HG03064 (cell line): Measurements from ENCODE around the gene RAD51B.
A peak's percentile ranks its signal among the peaks of the same experiment; 100 is the strongest.
"Not testable (repeated sequence)": the region's sequence is repeated elsewhere in the genome, so short reads cannot be mapped to it uniquely, and the experiment has no call there.

Experiments
- ATAC-seq: cut with Tn5 transposase; IDR thresholded peaks from one replicate; pipeline ENCODE4 v1.9.1; 2021; ENCODE audit warnings: low read depth; ENCODE audit not compliant: unreplicated experiment

The RAD51B gene

DNA sequence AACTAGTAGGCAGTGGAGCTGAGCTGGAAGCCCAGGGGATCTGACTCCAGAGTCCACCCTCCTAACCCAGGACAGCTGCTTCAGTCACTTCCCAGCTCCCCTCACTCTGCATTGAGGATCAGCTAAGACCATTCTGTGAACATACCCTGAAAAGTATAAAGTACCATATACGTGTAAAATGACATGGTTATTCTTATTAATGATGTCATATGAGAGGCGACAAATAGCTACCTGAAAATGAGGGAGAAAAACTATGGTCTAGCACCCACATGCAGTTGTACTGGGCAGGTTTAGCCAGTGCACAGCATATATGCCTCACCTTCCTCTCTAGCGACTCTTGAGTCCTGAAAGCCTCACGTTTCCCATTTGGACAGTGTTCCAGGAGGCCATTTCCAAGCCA lies 461.9 kb downstream of the RAD51B start:
- ATAC-seq: no peak

DNA sequence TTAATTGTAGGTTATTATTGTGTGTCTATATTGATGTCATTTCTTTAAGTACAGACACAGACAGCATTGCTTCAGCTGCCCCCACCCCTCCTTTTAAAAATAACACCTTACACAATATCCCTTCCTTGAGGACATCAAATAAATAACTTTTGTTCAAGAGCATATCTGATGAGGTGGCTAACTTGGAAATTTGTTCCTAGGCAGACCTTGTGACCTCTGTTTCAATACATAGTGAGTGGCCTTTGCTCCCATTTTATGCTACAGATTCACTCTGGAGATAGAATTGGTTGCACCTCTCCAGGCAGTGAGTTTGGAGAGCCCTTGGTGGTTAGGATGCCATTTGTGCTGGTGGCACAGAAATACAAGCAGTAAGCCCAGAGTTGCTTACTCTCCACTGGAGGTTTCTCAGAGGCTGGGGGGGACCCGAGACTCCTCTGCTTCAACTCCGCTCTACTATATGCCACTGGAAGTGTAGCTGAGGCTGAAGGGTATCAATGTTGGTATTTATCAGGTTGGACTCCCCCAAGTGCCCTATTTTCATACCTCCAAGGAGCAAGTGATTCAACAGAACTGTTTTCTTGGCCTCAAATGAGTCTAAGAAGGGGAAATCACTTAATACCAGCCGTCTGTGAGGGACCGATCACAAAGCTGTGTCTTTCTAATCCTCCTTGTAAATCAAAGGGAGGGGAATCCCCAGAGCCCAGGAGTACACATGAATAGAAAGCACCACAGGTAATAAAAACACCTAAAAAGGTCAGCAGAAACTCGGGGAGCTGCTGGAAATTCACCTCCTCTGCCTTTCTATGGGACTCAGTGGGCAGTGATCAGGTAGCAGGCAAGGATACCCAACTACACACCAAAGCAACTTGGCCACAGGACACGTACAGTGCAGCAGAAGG lies 463.1 kb downstream of the RAD51B start:
- peak; percentile 16 for ATAC-seq

DNA sequence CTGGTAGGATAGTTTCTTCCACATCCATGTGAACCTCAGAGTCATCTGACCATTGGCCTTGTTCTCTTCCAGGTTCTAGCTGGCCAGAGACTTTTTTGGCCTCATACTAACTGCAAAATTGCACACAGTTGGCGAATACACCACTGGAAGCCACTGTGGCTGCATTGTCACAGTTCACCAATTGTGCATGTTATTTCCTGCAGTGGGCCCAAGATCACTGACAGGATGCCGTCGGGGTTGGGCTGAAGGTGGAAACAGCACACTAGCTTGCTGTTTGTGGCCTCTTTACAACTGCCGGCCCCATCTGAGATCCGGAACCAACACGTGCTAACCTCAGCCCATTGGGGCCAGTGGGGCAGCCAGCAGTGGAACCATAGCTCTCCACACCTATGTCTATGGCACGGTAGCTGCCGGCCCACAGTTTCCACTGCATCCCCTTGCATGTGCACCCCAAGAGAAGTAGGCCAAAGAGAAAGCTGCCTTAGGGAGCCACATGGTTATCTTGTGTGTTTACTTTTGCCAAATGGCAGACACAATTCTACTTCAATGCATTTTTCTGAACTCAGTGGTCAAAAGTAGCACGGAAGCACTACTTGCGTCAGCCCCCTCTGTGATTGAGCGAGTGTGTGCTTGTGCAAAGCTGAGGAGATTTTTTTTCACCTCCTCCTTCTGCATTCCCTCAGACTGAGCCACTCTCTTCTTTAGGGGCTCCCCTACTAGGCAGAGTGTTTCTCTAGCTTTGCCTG lies 464.0 kb downstream of the RAD51B start:
- ATAC-seq: peak; percentile 38

DNA sequence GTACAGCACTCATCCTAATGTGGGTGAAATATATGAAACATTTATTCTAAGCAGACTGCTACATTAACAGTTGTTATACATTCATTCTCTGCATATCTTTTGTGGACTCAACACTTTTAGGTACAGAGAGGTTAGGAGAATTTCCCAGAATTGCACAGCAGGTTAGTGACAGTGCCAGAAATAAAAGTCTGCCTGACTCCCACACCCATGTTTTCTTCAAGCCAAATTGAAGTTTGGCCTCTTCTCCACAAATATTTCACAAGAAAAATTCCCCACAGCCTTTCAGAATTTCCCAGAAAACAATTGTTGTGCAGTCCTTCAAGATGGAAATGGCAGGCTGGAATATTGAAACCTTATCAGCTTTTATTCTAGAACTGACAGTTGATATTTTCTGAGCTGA lies 464.8 kb downstream of the RAD51B start:
- ATAC-seq: no peak

DNA sequence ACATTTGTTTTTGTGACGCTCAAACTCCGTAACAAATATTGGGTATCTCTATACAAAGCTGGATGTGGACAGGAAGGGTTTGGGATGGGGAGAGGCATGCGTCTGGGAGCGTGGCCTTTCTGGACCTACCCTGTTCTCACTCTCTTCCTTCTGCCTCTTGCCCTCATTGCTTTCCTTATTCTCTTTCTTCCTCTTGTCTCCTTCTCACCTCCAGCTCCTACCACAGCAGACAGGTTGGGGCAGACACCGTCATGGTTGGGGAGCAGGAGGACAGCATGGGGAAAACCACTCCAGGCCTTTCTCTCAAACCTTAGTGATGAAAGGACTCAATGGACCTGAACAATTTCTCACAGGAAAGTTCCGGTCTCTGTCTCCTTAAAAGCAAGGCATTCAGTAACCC lies 465.3 kb downstream of the RAD51B start:
- ATAC-seq: no peak

DNA sequence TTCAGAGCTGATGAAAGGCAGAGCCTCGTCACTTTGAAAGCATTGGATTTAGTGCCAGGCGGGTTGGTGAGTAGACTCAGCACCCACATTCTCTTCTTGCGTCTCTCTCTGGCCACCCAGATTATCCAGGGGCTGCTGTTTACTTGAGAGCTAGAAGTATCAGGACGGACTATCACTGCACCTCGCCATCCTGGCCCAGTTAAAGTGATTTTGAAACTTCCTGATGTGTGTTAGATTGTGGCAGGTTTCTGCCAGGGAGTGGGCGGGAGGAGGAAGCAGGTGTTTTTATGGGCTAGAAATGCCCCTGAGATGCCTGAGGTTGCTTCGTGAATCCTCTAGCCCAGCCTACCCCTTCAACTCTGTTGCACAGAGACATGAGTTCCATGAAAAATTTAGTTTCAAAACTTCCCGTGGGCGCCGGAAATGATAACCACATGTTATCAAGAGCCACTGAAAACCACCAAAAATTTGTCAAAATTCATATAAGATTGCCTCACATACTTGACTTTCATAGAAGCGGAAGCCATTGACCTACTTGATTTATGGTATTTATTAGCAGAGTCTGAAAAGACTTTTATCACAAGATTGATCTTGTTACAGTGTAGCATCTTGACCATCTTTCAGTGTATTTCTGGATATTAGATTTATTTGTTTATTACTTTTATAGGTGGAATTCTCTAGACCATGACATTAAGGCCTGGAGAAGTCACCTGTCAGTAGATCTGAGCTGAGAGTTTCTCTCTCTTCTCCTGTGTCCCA lies 466.0 kb downstream of the RAD51B start:
- ATAC-seq: no peak

DNA sequence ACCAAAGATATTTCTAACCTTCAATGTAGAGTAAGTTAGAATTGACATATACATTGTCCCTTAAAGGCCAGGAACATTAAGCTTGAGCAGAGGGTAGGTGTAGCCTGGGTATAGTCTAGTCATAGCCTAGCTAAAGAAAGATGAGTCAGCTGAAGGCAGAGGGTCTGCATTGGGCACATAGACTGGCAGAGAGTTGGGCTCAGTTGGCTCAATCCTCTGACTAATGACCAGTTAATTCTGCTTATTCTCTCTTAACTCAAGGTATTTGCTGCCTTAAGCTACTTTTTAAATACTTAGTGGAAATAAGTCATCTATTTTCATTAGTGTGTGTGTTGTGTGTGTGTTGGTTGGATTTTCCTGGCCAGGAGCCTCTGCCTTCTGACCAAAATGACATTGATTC lies 467.1 kb downstream of the RAD51B start:
- ATAC-seq: no peak

DNA sequence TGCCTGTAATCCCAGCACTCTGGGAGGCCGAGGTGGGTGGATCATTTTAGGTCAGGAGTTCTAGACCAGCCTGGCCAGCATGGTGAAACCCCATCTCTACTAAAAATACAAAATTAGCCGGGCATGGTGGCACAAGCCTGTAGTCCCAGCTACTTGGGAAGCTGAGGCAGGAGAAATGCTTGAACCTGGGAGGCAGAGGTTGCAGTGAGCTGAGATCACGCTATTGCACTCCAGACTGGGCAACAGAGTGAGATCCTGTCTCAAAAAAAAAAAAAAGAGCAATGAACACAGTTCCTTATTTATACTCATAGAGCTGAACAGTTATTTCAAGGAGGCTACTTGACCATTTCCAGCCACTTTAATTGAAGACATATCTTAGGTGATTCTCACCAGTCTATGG lies 469.9 kb downstream of the RAD51B start:
- not testable (repeated sequence) for ATAC-seq

DNA sequence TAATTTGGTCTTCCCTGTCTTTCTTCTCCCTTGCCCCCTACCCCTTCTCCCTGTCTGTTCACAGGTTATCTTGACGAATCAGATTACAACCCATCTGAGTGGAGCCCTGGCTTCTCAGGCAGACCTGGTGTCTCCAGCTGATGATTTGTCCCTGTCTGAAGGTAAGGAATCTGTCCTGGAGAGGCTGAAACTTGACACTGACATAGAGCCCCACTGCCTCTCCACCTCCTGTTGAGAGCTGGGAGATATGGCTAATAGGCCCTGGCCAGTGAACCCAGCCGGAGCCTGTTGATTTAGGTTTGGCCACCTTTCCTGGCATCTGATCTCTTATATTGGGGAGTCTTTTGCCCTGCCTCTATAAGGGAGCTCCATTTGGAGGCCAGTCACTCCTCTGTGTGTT lies 472.2 kb downstream of the RAD51B start:
- ATAC-seq: no peak

DNA sequence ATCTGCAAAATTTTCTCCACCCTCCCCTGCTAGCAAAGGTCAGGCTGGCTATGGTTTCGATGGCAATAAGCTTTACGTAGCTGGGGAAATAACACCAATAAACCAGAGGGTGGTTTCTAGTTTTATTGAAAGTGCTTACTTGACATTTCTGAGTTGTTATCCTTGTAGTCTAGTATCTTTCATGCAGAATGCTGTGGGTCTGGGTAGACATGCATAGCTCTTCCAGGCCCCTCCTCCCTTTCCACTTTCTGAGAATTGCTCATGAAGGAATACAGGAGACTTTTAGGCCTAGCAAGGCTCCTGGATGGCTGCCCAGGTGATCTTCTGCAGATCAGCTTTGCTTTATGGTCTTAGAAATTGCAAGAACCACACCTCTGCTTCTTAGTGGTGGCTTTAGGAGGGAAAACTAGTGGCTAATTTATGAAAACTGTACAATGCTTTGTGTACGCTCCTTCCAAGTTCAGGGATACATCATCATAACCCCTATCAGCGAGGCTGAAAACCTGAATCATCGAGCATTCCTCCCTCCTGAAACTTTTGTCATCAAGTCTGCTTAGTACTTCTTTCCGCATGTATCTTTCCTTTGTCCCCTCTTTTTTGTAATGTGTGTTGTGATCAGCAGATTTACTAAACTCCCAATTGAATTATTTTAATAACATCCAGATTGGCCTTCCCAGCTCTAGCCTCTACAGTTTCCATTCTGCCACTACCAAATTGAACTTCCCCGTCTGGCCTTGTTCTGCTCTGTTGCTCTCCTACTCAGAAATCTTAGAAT lies 473.0 kb downstream of the RAD51B start:
- ATAC-seq: no peak

DNA sequence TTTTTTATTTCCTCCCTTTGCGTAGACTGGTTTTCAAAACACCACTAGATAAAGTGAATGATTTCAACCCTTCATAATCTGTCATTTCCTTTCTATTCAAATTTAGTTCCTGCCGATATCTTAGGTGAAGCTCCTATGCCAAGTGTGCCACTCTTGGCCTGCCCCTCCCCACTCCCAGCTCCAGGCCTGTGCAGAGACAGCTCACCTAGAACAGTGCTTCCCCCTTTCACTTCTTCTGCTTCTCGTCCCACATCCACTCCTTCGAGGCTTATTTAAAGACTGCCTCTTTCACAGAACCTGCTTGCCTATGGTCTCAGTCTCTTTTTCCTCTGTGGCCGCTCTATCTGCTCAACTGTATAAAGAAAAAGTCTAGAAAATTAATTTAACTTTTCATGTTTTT lies 473.8 kb downstream of the RAD51B start:
- no peak for ATAC-seq

DNA sequence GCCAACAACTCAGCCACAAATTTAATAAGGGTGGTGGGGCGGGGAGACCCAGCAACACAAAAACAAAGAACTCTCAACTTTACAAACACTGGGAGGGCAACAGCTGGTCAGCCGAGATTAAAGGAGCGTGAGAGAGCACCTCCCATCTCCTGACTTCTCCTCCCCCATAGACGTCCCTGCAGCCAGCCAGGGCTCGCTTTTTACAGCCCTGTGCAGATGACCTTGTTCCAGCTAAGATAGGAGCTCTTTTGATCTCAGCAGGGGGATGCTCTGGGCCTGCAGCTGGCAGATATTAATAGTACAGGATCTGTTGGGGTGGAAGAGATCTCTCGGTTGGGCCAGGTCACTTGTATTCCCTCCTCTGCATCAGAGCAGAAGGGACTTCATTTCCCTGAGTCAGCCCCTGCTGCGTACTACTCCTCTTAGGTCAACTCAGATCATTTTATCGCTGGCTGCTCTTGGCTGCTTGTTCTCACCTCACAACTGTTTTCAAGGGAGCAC lies 475.8 kb downstream of the RAD51B start:
- ATAC-seq: no peak

DNA sequence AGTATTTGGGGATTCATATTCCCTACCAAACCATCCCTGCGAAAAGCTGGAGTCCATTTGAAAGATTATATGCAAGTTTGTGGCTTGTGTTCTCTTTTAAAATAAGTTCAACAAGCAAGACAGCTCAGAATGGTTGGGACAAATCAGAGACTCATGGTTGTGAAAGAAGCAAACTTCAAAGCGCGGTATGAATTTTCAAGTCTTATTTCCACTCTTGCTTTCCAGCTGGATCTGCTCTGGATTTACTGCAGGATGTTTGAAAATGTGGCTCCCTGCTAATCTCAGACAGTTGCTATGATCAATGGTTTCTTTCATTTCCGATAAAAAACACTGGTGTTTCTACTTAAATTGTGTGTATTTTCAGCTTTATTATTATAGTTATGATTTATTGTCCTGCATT lies 477.5 kb downstream of the RAD51B start:
- no peak for ATAC-seq

DNA sequence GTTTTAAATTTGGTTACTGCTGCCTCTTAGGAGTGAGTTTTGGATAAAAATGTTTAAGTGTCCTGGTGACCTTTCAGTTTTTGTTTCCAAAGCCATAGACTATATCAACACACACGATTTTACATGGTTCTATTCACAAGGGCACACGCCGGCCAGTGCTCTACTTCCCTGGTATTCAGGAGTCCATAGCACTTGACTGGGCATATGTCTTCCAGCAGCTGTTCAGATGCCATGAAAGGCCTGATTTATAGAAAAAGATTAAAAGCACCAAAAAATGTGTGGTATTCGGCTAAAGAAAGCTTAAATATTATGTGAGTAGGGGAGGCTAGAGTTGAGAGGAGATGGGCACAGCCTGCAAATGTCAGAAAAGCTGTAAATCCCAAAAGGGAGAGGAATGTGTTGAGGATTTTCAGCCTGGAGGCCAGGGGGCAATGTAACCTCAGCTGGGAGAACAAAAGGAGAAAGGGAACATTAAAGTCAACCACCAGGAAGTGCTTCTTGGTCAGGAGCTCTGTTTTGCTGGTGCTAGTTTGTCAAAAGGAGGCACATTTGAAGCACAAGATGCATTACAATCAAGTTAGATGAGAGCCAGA lies 478.4 kb downstream of the RAD51B start:
- ATAC-seq: no peak

DNA sequence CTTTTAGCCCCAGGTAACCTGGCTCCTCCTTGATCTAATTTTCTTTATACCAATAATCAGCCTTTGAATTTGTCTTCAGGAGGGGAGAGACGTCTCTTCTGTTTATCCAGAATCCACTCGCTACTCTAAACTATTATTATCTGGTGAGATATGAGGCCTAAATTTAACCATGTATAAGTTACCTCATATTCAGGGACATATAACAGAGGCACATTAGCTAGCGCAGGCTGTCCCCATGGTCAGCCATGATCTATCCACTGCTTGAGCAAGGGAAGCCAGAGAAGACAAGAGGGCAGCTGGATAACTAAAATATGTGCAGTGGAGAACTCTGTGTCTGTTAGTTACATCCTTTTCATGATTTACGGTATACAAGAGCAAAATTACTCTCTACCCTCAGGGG lies 481.0 kb downstream of the RAD51B start:
- no peak for ATAC-seq

DNA sequence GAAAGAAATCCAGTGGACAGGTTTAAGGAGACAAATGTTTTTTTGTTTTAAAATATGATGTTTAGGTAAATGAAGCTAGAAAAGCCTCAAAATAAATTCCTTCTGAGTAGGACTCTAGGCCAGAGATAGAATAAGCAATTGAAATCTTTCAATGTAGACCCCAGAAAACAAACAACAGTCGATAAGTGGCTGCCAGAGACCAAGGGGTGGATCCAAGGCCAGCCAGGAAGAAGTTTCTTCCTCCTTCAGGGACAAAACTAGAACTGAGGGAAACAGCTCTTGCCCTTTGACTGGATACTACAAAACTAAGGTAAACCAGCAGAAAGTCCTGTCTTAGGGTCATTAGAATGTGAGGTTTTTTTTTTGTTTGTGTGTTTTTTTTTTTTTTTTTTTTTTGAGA lies 481.6 kb downstream of the RAD51B start:
- no peak for ATAC-seq

DNA sequence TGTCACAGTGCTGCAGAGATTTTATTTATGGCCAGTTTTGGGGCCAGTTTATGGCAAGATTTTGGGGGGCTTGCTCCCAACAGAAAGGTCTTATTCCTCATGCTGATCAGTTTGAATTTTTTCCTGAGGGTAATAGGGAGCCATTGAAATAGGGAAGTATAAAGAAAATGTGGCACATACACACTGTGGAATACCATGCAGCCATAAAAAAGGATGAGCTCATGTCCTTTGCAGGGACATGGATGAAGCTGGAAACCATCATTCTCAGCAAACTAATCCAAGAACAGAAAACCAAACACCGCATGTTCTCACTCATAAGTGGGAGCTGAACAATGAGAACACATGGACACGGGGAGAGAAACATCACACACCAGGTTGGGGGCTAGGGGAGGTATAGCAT lies 483.4 kb downstream of the RAD51B start:
- not testable (repeated sequence) for ATAC-seq

DNA sequence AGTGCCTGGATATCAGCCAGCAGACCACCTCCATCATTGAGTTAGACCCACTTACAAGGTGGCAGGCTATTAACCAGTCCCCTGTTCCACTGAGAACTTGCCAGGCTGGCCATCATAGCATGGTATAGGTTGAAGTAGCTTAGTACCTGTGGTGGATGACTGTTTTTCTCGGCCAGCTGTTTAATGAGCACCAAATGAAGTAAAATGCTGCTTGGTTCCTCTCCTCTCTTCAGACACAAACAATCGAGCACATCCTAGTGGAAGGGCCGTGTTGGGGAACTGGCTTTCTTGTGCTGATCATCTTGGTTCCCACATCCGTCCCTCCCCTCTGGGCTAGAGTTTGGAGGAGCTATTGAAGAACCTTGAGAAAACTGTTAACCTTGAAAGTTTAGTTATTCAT lies 486.2 kb downstream of the RAD51B start:
- ATAC-seq: peak; percentile 10

DNA sequence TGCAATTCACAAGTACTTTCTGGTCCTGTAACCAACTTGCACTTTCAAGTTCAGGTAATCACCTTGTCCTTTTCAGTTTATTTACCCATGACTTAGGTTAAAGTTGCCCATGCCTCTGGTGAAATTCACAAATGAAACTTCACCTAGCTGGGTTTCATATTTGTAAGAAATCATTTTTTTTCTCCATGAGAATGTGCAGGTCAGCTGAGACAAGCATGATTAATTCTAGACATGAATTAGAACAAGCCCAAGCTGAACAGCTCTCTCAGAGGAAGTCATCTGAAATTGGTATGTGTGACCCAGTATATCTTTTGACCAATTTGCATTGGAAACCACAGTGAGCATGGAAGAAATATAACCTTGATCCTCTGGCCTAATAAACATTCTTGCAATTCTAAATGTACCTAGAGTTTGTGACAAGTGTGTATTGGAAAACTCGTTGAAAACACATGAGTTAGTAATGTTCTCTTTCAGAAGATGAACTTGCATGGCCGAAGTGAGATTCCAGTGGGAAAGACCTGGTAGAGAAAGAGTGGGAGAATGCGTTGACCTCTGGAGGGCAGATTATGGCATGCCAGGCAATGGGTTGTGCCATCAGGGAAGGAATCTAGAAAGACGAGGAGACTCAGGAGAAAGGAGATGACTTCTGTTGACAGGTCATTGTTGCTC lies 486.8 kb downstream of the RAD51B start:
- peak; percentile 60 for ATAC-seq
